Endothelial cell of umbilical vein (primary cell): ENCODE measurements around the gene NAALADL1. TPM values are rescaled to one million over a fixed set of nuclear protein-coding genes. Genes with fewer than 3 reads are reported as not detected.

Experiments
- BruUV-seq: library from RNA; stranded (reverse); fragments of 400-500 nt; replicated peaks from 2 replicates; lab custom pipeline; 2021; lab: Mats Ljungman, UMichigan
- CTCF ChIA-PET: fragments of 300-600, 350-600 bp; sonication (Branson Sonifier 250); formaldehyde crosslinking; loops from one replicate; lab custom pipeline; 2021; ENCODE audit warnings: antibody characterized with exemption, inconsistent platforms; lab: Charles Lee
- POLR2A ChIA-PET: fragments of 300-600, 350-600 bp; sonication (Branson Sonifier 250); formaldehyde crosslinking; loops from one replicate; lab custom pipeline; 2021; ENCODE audit warnings: antibody characterized with exemption, inconsistent platforms; lab: Charles Lee
- DNase-seq: peaks from one replicate; pipeline ENCODE4 v3.0.0-alpha.2; 2011; ENCODE audit warnings: low read depth, low spot score
- FAIRE-seq: peaks from 2 replicates; lab custom pipeline; 2011; peaks lifted over from hg19 to GRCh38; lab: Jason Lieb, UNC
- H2AFZ ChIP-seq: 2 replicates; pipeline ENCODE4 v1.6.0; 2012; ENCODE audit warnings: low read depth, low read length, control low read depth, inconsistent platforms
- H3K27ac ChIP-seq: 2 replicates; pipeline ENCODE4 v1.5.1; 2011; ENCODE audit warnings: low read depth, mild to moderate bottlenecking, control low read depth, low read length, moderate library complexity; ENCODE audit not compliant: insufficient read depth
- H3K27me3 ChIP-seq, 2 experiments: 2 replicates each; pipeline versions ENCODE4 v1.6.0 to v1.6.1; 2011; ENCODE audit warnings: low read length in 2 of 2, mixed read lengths in 1 of 2; ENCODE audit not compliant: control insufficient read depth in 2 of 2, insufficient read depth in 2 of 2
- H3K36me3 ChIP-seq, 2 experiments: 2 replicates in 1 of 2; 3 replicates in 1 of 2; pipeline ENCODE4 v1.5.1; 2011; ENCODE audit warnings: low read length in 2 of 2, mild to moderate bottlenecking in 1 of 2, moderate library complexity in 1 of 2; ENCODE audit not compliant: control insufficient read depth in 2 of 2, insufficient read depth in 2 of 2; ENCODE audit errors: extremely low read depth in 1 of 2
- H3K4me1 ChIP-seq: 3 replicates; pipeline ENCODE4 v1.5.1; 2011; ENCODE audit warnings: mild to moderate bottlenecking, low read length; ENCODE audit not compliant: control insufficient read depth, insufficient read depth; ENCODE audit errors: extremely low read depth
- H3K4me2 ChIP-seq: 2 replicates; pipeline ENCODE4 v1.6.1; 2011; ENCODE audit warnings: low read length, control low read depth, mixed read lengths; ENCODE audit not compliant: insufficient read depth
- H3K4me3 ChIP-seq, 3 experiments: fragments of 200-600 bp in 1 of 3; sonication (generic), shearing (Covaris generic) in 1 of 3; replicated peaks in 1 of 3; 2 replicates each; pipeline ENCODE4 v1.5.1; 2011 to 2016; ENCODE audit warnings: control low read depth in 3 of 3, low read length in 3 of 3, mild to moderate bottlenecking in 2 of 3, inconsistent platforms in 1 of 3, low read depth in 1 of 3, moderate library complexity in 1 of 3; ENCODE audit not compliant: insufficient read depth in 1 of 3
- H3K79me2 ChIP-seq: 2 replicates; pipeline ENCODE4 v1.6.0; 2012; ENCODE audit warnings: low read length, inconsistent platforms; ENCODE audit not compliant: control insufficient read depth, insufficient read depth
- H3K9ac ChIP-seq: replicated peaks from 2 replicates; pipeline ENCODE3; 2011; ENCODE audit warnings: low read length, control low read depth; ENCODE audit not compliant: insufficient read depth; ENCODE audit errors: extremely low read depth
- H3K9me1 ChIP-seq: replicated peaks from 3 replicates; pipeline ENCODE4 v1.6.0; 2011; ENCODE audit warnings: mild to moderate bottlenecking, low read length; ENCODE audit not compliant: control insufficient read depth, insufficient read depth; ENCODE audit errors: extremely low read depth
- H3K9me3 ChIP-seq: replicated peaks from 2 replicates; pipeline ENCODE4 v1.5.1; 2012; ENCODE audit warnings: low read length, inconsistent platforms; ENCODE audit not compliant: control insufficient read depth, insufficient read depth
- H4K20me1 ChIP-seq: replicated peaks from 2 replicates; pipeline ENCODE3; 2011; ENCODE audit warnings: mild to moderate bottlenecking, low read length; ENCODE audit not compliant: control insufficient read depth, insufficient read depth; ENCODE audit errors: extremely low read depth
- CTCF ChIP-seq, 2 donors: IDR thresholded peaks; 1 replicate in 1 of 2; 2 replicates in 1 of 2; pipeline ENCODE4 v1.5.1; 2011; ENCODE audit warnings: low read length in 2 of 2, mild to moderate bottlenecking in 2 of 2, moderate library complexity in 2 of 2, control low read depth in 1 of 2, inconsistent platforms in 1 of 2, low read depth in 1 of 2; ENCODE audit not compliant: insufficient read depth in 1 of 2; ENCODE audit errors: extremely low read depth in 1 of 2
- EZH2 ChIP-seq: IDR thresholded peaks from 2 replicates; pipeline ENCODE4 v1.6.1; 2012; ENCODE audit warnings: borderline replicate concordance, low read depth, mild to moderate bottlenecking, moderate library complexity, low read length, inconsistent platforms; ENCODE audit not compliant: severe bottlenecking
- FOS ChIP-seq: IDR thresholded peaks from 2 replicates; pipeline ENCODE4 v1.6.1; 2011; ENCODE audit warnings: mild to moderate bottlenecking, low read length, moderate library complexity, borderline replicate concordance; ENCODE audit not compliant: insufficient read depth
- GATA2 ChIP-seq: IDR thresholded peaks from 2 replicates; pipeline ENCODE4 v1.7.0; 2011; ENCODE audit warnings: low read depth, mild to moderate bottlenecking, moderate library complexity, mixed read lengths, low read length; ENCODE audit not compliant: insufficient read length, insufficient read depth
- JUN ChIP-seq: IDR thresholded peaks from 2 replicates; pipeline ENCODE4 v1.6.1; 2011; ENCODE audit warnings: borderline replicate concordance, low read depth; ENCODE audit not compliant: insufficient read length, insufficient read depth
- MAX ChIP-seq: IDR thresholded peaks from 2 replicates; pipeline ENCODE4 v1.6.1; 2011; ENCODE audit not compliant: insufficient read depth, insufficient read length
- MYC ChIP-seq: IDR thresholded peaks from one replicate; pipeline ENCODE4 v1.6.1; 2011; ENCODE audit warnings: mild to moderate bottlenecking, low read depth, low read length
- POLR2A ChIP-seq: IDR thresholded peaks from 2 replicates; pipeline ENCODE4 v1.6.1; 2012; ENCODE audit warnings: low read depth, mild to moderate bottlenecking, control low read depth, low read length
- POLR2AphosphoS5 ChIP-seq: IDR thresholded peaks from 2 replicates; pipeline ENCODE4 v1.6.1; 2012; ENCODE audit warnings: low read depth, mild to moderate bottlenecking, control low read depth, low read length, moderate library complexity; ENCODE audit not compliant: insufficient read depth
- dilution Hi-C: fragments of 300-500 bp; cut with MboI; formaldehyde crosslinking; loops from one replicate; pipeline ENCODE4 v1.15.0; 2019; ENCODE audit warnings: low sequenced_read_pairs; ENCODE audit not compliant: extremely low pct_ligation_motif_present
- intact Hi-C: fragments of 100-400 bp; cut with micrococcal nuclease; formaldehyde crosslinking; loops from one replicate; pipeline ENCODE4 v1.10.0; 2022
- polyA plus RNA-seq, 4 experiments: library from polyadenylated mRNA; depleted of rRNA in 3 of 4; stranded (reverse) in 3 of 4; unstranded in 1 of 4; fragments of >200 nt; gene quantifications; 2 replicates each; pipeline versions ENCODE4 v1.2.1 to v1.2.3, GENCODE V29; 2011 to 2012; ENCODE audit warnings: missing spikeins in 1 of 4
- total RNA-seq: library from RNA; stranded (reverse); gene quantifications from 2 replicates; pipeline ENCODE4 v1.2.3, GENCODE V29; 2021

NAALADL1 gene
- total and polyA plus RNA-seq, 2 donors (not counting 3 experiments of a cell fraction or from before 2014, with no cell fraction given) = 6.8 to 13.9 TPM

GRCh38 chr11:65087216-65087615 is 28.9 kb upstream of the NAALADL1 start:
- peaks cover 17% of the 10 kb centered on the region for H3K4me1 ChIP-seq
- no peaks in the 10 kb centered on the region for H4K20me1 ChIP-seq
- POLR2A ChIA-PET = no interaction called here
- TF ChIP-seq MAX (no peak), EZH2 (no peak), MYC (no peak), GATA2 (no peak), POLR2A (no peak), POLR2AphosphoS5 (no peak), JUN (no peak), CTCF (IDR thresholded peaks at IDR 0.05; ENCODE audit: extremely low read depth in 1 of 2, insufficient read depth in 1 of 2, low read depth in 1 of 2, low read length in 2 of 2) (no peak), FOS (no peak)
- no peak overlapping the region for H3K4me3 ChIP-seq
- H3K27ac ChIP-seq = no peak overlapping the region
- H3K9me3 ChIP-seq = no peaks in the 10 kb centered on the region
- BruUV-seq = no TSS peak
- H3K9me1 ChIP-seq = no peaks in the 10 kb centered on the region
- no peak for FAIRE-seq
- dilution Hi-C loops (no loop called here), intact Hi-C loops (no loop called here)
- H3K27me3 ChIP-seq = no peaks in the 10 kb centered on the region
- no peak overlapping the region for H3K9ac ChIP-seq
- H2AFZ ChIP-seq = no peak overlapping the region
- no peak for DNase-seq
- CTCF ChIA-PET = no interaction called here
- no peak overlapping the region for H3K4me2 ChIP-seq
- peaks cover 23% of the 10 kb centered on the region for H3K79me2 ChIP-seq
- peaks cover 5 to 28% of the 10 kb centered on the region in 2 experiments for H3K36me3 ChIP-seq
